ENCODE measurements around the gene C19orf38. TPM values are rescaled to one million over a fixed set of nuclear protein-coding genes. Genes with fewer than 3 reads are reported as not detected.
"Not testable (repeated sequence)": the region's sequence is repeated elsewhere in the genome, so short reads cannot be mapped to it uniquely, and the experiment has no call there.

C19orf38 gene
- polyA plus RNA-seq, 1 of the 3 experiments (the other 2 are of a cell fraction) = 0.15 TPM

DNA sequence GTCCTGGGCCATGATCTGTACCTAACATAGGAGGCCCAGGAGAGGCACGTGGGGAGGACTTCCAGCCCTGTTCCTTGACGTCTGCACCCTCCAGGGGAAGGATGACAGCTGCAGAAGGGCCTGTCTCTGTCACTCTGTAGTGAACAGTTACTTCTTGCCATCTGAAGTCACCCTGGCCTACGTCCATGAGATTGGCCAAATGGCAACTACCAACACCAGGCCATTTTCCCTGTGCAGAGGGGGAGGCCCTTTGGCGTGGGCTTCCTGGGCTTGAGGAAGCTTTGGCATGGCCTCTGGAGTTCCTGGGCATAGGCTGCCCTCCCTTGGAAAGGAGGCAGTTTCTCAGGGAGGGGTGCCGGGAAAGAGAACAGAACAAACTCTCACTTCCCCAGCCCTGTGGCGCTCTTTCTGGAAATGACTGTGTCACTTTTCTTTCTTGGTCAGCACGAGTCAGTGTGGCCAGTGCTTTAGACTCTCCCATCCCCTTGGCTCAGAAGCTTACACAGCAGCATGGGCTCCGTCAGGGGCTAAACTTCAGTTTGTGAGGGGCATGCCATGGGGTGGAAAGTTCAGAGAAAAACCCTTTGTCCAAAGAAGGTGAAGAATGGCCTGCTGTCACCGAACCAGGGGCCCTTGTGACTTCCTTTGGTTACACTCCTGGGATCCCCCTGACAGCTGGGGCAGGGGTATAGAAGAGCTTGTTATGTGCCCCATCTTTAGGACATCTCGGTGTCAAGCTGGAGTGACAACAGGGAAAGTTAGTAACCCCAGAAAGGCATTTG, 28.4 kb downstream of the C19orf38 start (continued):
- no peak for TF ChIP-seq ZBTB33 (IDR thresholded peaks at IDR 0.05; ENCODE audit: borderline replicate concordance, low read depth)

- DNase-seq; H3K9ac ChIP-seq; H3K9me2 ChIP-seq; H3K9me3 ChIP-seq; H3K4me2 ChIP-seq; H3F3A ChIP-seq (replicated peaks; ENCODE audit: insufficient read depth); H3K27me3 ChIP-seq (ENCODE audit: insufficient read depth); H3K4me3 ChIP-seq (ENCODE audit: low read depth in 2 of 2, low read length in 1 of 2); H3K36me3 ChIP-seq (replicated peaks in 1 of 2; ENCODE audit: control insufficient read depth in 1 of 2, insufficient read depth in 2 of 2, low read length in 1 of 2); H3K27ac ChIP-seq (ENCODE audit: low read depth in 2 of 2, low read length in 1 of 2); H2AFZ ChIP-seq (ENCODE audit: low read depth); POLR2A ChIA-PET: not testable (repeated sequence)
- 95% methylated on average over 9 of the region's 9 CpGs for WGBS (ENCODE audit: low lambda C conversion rate)
- Histone ChIP-seq H3K79me2 (ENCODE audit: insufficient read depth) (peaks cover 100% of the 10 kb centered on the region), H4K20me1 (ENCODE audit: insufficient read depth) (peaks cover 60% of the 10 kb centered on the region), H3K4me1 (ENCODE audit: control insufficient read depth in 1 of 2, insufficient read depth in 2 of 2, low read depth in 1 of 2, low read length in 1 of 2) (peaks cover 19% of the 10 kb centered on the region in 2 experiments; a peak in 2 of 4 replicates)
- CTCF ChIA-PET = interaction anchor here (0.6 to 1.2 kb wide), 5 partner anchors 23 to 226 kb away, joined by 3 to 4 read pairs (median 3); partner anchors contain the start of gene TMED1
Measured at GRCh38 chr19:10877608-10878007, 29.4 kb downstream of the C19orf38 start.

DNA sequence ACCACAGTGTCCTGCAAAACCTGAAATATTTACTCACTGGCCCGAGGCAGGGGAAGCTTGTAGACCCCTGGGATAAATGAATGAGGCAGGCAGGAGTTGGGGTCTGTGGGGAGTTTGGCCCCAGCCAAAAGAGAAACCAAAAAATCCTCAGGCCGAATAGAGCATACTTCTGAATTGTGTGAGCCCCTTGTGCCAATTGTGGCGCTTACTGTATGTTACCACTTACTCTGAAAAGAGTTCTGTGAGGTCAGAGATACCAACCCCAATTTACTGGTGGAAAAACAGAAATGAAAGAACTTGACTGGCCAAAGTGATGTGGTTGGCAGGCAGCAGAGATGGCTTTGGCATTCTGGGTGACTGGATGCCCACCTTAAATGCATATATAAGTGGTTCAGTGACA, 30.0 kb downstream of the C19orf38 start:
- WGBS (ENCODE audit: low lambda C conversion rate) = 100% methylated on average over 3 of the region's 3 CpGs
- no peak for DNase-seq
- Histone ChIP-seq H3K4me2 (no peak overlapping the region), H2AFZ (ENCODE audit: low read depth) (no peak overlapping the region), H3K79me2 (ENCODE audit: insufficient read depth) (peaks cover 100% of the 10 kb centered on the region), H3K4me3 (ENCODE audit: low read depth in 2 of 2, low read length in 1 of 2) (no peak overlapping the region), H3K4me1 (ENCODE audit: control insufficient read depth in 1 of 2, insufficient read depth in 2 of 2, low read depth in 1 of 2, low read length in 1 of 2) (peaks cover 13 to 15% of the 10 kb centered on the region in 2 experiments; a peak in 2 of 4 replicates), H3F3A (replicated peaks; ENCODE audit: insufficient read depth) (no peaks in the 10 kb centered on the region), H3K36me3 (replicated peaks in 1 of 2; ENCODE audit: control insufficient read depth in 1 of 2, insufficient read depth in 2 of 2, low read length in 1 of 2) (no peaks in the 10 kb centered on the region), H3K9me3 (no peaks in the 10 kb centered on the region), H3K27ac (ENCODE audit: low read depth in 2 of 2, low read length in 1 of 2) (0 out of 4 replicates have a peak overlapping the region, but pooled peaks of 1 of the 2 experiments have one; percentile 11), H3K27me3 (ENCODE audit: insufficient read depth) (no peaks in the 10 kb centered on the region), H3K9ac (no peak overlapping the region), H4K20me1 (ENCODE audit: insufficient read depth) (peaks cover 64% of the 10 kb centered on the region), H3K9me2 (no peaks in the 10 kb centered on the region)
- CTCF ChIA-PET = interaction anchor here (0.6 to 1.7 kb wide), 4 partner anchors 10 to 226 kb away, joined by 3 to 6 read pairs (median 3); no protein-coding TSS in a partner anchor
- TF ChIP-seq TEAD4 (IDR thresholded peaks at IDR 0.05; ENCODE audit: borderline replicate concordance, insufficient read depth) (no peak), YY1 (IDR thresholded peaks at IDR 0.05; ENCODE audit: low read depth) (no peak), CHD2 (IDR thresholded peaks at IDR 0.05; ENCODE audit: low read length, partially characterized antibody) (no peak), MAX (IDR thresholded peaks at IDR 0.05; ENCODE audit: low read depth) (no peak), JUND (IDR thresholded peaks at IDR 0.05) (no peak), NFIC (IDR thresholded peaks at IDR 0.05; ENCODE audit: borderline replicate concordance) (no peak), SMC3 (IDR thresholded peaks at IDR 0.05; ENCODE audit: low read depth, low read length) (no peak), GABPA (IDR thresholded peaks at IDR 0.05; ENCODE audit: low read depth) (no peak)
- POLR2A ChIA-PET = no interaction called here
